ENCODE results near the gene TBXAS1. TPM values are rescaled to one million over a fixed set of nuclear protein-coding genes. Genes with fewer than 3 reads are reported as not detected.

Gene TBXAS1
- total and polyA plus RNA-seq, 2 donors (not counting 3 experiments of a cell fraction or from before 2014, with no cell fraction given), result 2.1 to 4.3 TPM

DNA sequence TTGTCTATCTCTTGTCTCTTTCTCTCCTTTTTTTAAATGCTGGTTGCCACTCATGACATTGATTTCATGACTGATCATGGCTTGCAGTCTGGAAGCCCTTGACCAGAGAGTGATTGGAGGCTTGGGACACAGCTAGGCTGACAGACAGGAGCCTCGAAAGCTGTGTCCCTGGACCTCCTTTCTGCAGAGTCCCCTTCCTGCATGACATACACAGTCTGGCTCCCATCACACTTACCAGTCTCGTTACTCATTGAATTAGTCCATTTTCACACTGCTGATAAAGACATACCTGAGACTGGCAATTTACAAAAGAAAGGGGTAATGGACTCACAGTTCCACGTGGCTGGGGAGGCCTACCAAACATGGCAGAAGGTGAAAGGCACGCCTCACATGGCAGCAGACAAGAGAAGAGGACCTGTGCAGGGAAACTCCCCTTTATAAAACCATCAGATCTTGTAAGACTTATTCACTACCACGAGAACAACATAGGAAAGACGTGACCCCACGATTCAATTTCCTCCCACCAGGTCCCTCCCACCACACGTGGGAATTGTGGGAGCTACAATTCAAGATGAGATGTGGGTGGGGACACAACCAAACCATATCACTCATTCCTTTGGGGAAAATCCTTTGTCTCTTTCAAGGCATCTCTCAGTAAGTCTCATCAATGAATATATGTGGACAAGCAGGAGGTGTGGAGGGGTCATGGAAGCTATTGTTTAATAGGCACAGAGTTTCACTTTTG is 102.3 kb downstream of the TBXAS1 start:
- TF ChIP-seq MYC (IDR thresholded peaks at IDR 0.05; ENCODE audit: low read depth, low read length), result no peak
- TF ChIP-seq JUN (IDR thresholded peaks at IDR 0.05; ENCODE audit: borderline replicate concordance, insufficient read depth, insufficient read length, low read depth), result no peak
- TF ChIP-seq POLR2AphosphoS5 (IDR thresholded peaks at IDR 0.05; ENCODE audit: insufficient read depth, low read depth, low read length), result no peak
- TF ChIP-seq, protein P1, sequence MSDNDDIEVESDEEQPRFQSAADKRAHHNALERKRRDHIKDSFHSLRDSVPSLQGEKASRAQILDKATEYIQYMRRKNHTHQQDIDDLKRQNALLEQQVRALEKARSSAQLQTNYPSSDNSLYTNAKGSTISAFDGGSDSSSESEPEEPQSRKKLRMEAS (IDR thresholded peaks at IDR 0.05; ENCODE audit: insufficient read depth, insufficient read length), result no peak
- no peak for TF ChIP-seq EZH2 (IDR thresholded peaks at IDR 0.05; ENCODE audit: borderline replicate concordance, low read depth, low read length, severe bottlenecking)
- no peak for TF ChIP-seq POLR2A (IDR thresholded peaks at IDR 0.05; ENCODE audit: low read depth, low read length)
- TF ChIP-seq, protein P2, sequence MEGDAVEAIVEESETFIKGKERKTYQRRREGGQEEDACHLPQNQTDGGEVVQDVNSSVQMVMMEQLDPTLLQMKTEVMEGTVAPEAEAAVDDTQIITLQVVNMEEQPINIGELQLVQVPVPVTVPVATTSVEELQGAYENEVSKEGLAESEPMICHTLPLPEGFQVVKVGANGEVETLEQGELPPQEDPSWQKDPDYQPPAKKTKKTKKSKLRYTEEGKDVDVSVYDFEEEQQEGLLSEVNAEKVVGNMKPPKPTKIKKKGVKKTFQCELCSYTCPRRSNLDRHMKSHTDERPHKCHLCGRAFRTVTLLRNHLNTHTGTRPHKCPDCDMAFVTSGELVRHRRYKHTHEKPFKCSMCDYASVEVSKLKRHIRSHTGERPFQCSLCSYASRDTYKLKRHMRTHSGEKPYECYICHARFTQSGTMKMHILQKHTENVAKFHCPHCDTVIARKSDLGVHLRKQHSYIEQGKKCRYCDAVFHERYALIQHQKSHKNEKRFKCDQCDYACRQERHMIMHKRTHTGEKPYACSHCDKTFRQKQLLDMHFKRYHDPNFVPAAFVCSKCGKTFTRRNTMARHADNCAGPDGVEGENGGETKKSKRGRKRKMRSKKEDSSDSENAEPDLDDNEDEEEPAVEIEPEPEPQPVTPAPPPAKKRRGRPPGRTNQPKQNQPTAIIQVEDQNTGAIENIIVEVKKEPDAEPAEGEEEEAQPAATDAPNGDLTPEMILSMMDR (IDR thresholded peaks at IDR 0.05; ENCODE audit: extremely low read depth in 1 of 2, insufficient read depth in 1 of 2, low read depth in 1 of 2, low read length in 2 of 2), result no peak
- no peak for TF ChIP-seq GATA2 (IDR thresholded peaks at IDR 0.05; ENCODE audit: insufficient read depth, insufficient read length, low read depth, low read length)
- no peak for TF ChIP-seq FOS (IDR thresholded peaks at IDR 0.05; ENCODE audit: borderline replicate concordance, insufficient read depth, low read length)
- Histone ChIP-seq H3K27me3 (ENCODE audit: control insufficient read depth in 2 of 2, insufficient read depth in 2 of 2, low read length in 2 of 2) (peaks cover 0 to 2% of the 10 kb centered on the region in 2 experiments), H3K9ac (replicated peaks; ENCODE audit: extremely low read depth, insufficient read depth, low read length) (no peak overlapping the region), H4K20me1 (replicated peaks; ENCODE audit: control insufficient read depth, extremely low read depth, insufficient read depth, low read length) (no peaks in the 10 kb centered on the region), H3K4me1 (ENCODE audit: control insufficient read depth, extremely low read depth, insufficient read depth, low read length) (no peaks in the 10 kb centered on the region), H3K4me3 (replicated peaks in 1 of 3; ENCODE audit: insufficient read depth in 1 of 3, low read depth in 1 of 3, low read length in 3 of 3) (no peak overlapping the region), H3K27ac (ENCODE audit: insufficient read depth, low read depth, low read length) (no peak overlapping the region), H3K9me1 (replicated peaks; ENCODE audit: control insufficient read depth, extremely low read depth, insufficient read depth, low read length) (no peaks in the 10 kb centered on the region), H3K79me2 (ENCODE audit: control insufficient read depth, insufficient read depth, low read length) (no peaks in the 10 kb centered on the region), H3K9me3 (replicated peaks; ENCODE audit: control insufficient read depth, insufficient read depth, low read length) (no peaks in the 10 kb centered on the region), H3K4me2 (ENCODE audit: insufficient read depth, low read length) (no peak overlapping the region), H3K36me3 (ENCODE audit: control insufficient read depth in 2 of 2, extremely low read depth in 1 of 2, insufficient read depth in 2 of 2, low read length in 2 of 2) (no peaks in the 10 kb centered on the region), H2AFZ (ENCODE audit: low read depth, low read length) (no peak overlapping the region)
- BruUV-seq (replicated peaks), result no TSS peak
- FAIRE-seq (no peak), DNase-seq (ENCODE audit: low read depth, low spot score) (no peak)
- ChIA-PET POLR2A (no interaction called here), CTCF (interaction anchor here (1.3 kb wide), 1 partner anchor 312 kb away, joined by 4 read pairs; no protein-coding TSS in a partner anchor)
- dilution Hi-C loops (cut with MboI; ENCODE audit: extremely low pct_ligation_motif_present, low sequenced_read_pairs), result no loop called here
- intact Hi-C loops (cut with micrococcal nuclease), result no loop called here
